ENCODE data around the gene ABCA13. TPM values are rescaled to one million over a fixed set of nuclear protein-coding genes. Genes with fewer than 3 reads are reported as not detected.

ABCA13 gene
- total RNA-seq, 2 donors from 2014 or later = not detected

DNA sequence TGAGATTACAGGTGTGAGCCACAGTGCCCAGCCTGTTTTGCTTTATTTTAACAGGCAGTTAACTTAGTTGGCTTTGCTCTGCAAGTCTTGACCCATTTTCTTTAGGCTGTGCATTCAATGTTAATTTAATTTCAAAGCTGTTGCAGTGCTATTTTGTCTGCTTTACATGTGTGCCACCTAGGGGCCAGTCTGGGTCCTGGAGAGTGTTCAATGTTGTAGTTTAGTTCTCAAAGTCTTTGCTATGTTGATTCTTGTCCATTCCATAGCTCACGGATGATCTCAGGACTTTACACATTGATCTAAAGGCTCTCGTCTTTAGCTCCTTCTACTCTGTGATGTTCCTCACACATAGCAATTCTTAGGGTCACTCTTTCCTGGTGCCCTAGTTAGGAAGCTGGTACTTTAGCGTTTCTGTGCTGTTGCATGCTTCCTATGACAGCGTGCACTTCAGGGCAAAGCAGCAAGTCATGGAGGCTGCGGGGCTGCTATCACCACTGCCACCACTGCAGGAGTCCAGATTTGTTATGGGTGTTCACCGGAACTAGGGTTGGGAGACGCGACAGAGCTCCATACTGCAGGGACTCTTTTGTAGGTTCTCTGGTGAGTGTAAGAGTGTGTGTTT, 16.4 kb upstream of the ABCA13 start:
- H3K27ac Mint-ChIP-seq = no peak overlapping the region
- DNase-seq = peak; percentile 32 to 35
- peak; percentile 62 to 67 for ATAC-seq (replicated peaks in 1 of 2)

GRCh38 chr7:48158404-48158803, 12.9 kb upstream of the ABCA13 start:
- Mint-ChIP-seq H3K4me1 (ENCODE audit: low read depth) (peaks cover 8% of the 10 kb centered on the region), H3K36me3 (ENCODE audit: insufficient read depth in 2 of 2) (peaks cover 0 to 2% of the 10 kb centered on the region in 2 donors), H3K4me3 (no peak overlapping the region), H3K27me3 (ENCODE audit: low read depth) (peaks cover 53% of the 10 kb centered on the region), H3K27ac (no peak overlapping the region), H3K9me3 (peaks cover 3 to 4% of the 10 kb centered on the region in 2 donors)
- ATAC-seq (replicated peaks in 1 of 2) = no peak
- no peak for DNase-seq

More for the DNA sequence above, 16.4 kb upstream of the ABCA13 start:
- Mint-ChIP-seq H3K27me3 (ENCODE audit: low read depth) (peaks cover 44% of the 10 kb centered on the region), H3K36me3 (ENCODE audit: insufficient read depth in 2 of 2) (no peaks in the 10 kb centered on the region), H3K9me3 (no peaks in the 10 kb centered on the region), H3K4me3 (no peak overlapping the region), H3K4me1 (ENCODE audit: low read depth) (no peaks in the 10 kb centered on the region)

DNA sequence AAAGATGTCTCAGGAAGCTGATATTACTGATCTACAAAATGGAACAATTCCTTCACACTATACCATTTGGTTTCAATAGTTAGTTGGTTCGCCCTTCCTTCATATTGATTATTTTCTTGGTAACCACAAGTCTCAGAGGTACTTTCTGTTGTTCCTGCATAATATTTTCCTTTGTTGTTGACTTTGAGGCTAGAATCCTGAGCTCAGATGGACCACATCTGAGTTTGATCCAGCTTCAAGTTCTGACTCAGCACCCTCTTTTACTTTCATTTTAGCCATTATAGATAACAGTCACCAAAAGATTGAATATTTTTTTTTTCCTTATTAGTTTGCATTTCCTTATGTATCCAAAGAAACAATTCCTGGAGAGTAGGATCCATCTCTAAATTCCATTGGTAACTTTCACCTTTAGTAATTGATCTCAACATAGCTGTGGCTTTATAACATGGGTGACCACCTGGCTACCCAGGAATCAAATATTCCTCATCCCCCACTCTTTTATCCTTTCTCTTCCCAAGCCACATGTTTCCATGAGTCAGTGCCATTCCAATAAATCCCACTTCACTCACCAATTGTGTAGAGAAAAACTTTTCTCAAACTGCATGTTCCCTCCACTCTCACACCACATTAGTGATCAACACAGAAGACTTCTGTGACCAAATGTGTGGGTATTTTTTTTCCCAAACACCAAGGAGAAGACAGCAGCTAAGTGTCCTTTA, 9.7 kb upstream of the ABCA13 start:
- no peak for DNase-seq
- peaks cover 0 to 2% of the 10 kb centered on the region in 2 donors for H3K36me3 Mint-ChIP-seq (ENCODE audit: insufficient read depth in 2 of 2)
- H3K27ac Mint-ChIP-seq = no peak overlapping the region
- peaks cover 3 to 4% of the 10 kb centered on the region in 2 donors for H3K9me3 Mint-ChIP-seq
- no peak for ATAC-seq (replicated peaks in 1 of 2)
- peaks cover 8% of the 10 kb centered on the region for H3K4me1 Mint-ChIP-seq (ENCODE audit: low read depth)
- H3K4me3 Mint-ChIP-seq = no peak overlapping the region
- peaks cover 56% of the 10 kb centered on the region for H3K27me3 Mint-ChIP-seq (ENCODE audit: low read depth)

- Mint-ChIP-seq H3K9me3 (peaks cover 3 to 4% of the 10 kb centered on the region in 2 donors), H3K27me3 (ENCODE audit: low read depth) (peaks cover 34% of the 10 kb centered on the region), H3K36me3 (ENCODE audit: insufficient read depth in 2 of 2) (peaks cover 0 to 2% of the 10 kb centered on the region in 2 donors), H3K27ac (no peak overlapping the region), H3K4me3 (no peak overlapping the region), H3K4me1 (ENCODE audit: low read depth) (peaks cover 8% of the 10 kb centered on the region)
- ATAC-seq (replicated peaks in 1 of 2) (no peak), DNase-seq (no peak)
These were observed 6.1 kb upstream of the ABCA13 start for GRCh38 chr7:48165157-48165556.

DNA sequence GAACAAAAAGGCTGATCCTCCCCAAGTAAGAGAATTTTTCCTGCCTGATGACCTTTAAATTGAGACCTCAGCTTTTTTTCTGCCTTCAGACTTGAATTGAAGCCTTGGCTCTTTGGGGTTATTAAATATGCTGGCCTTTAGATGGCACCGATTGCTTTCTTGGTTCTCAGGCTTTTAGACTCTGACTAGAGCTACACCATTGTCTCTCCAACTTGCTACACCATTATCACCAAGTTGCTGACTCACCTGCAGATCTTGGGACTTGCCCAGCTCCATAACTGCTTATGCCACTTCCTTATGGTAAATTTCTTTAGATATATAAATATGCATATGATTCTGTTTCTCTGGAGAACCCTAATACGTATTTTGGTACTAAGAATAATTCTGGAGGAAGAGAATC, 3.1 kb upstream of the ABCA13 start:
- Mint-ChIP-seq H3K9me3 (no peaks in the 10 kb centered on the region), H3K27ac (no peak overlapping the region), H3K27me3 (ENCODE audit: low read depth) (peaks cover 30% of the 10 kb centered on the region), H3K36me3 (ENCODE audit: insufficient read depth in 2 of 2) (no peaks in the 10 kb centered on the region), H3K4me3 (no peak overlapping the region), H3K4me1 (ENCODE audit: low read depth) (no peaks in the 10 kb centered on the region)
- DNase-seq (no peak), ATAC-seq (replicated peaks in 1 of 2) (no peak)

DNA sequence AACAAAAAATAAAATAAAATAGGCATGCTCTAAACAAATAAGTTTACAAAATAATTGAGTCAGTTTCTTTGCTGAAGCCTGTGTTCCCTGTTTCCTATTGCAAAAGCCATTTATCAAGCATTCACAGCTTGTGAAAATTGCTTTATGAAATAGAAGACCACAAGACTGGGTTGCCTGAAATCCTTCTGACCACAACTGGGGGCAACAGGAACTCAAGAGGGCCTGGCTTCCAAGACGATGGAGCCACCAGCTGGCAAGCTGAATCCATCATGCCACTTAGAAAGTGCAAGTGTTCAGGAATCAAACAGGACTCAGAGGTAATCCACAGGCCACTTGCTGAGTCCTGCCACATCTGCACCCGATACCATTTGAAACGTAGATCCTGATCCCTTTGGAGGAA, 752 bp upstream of the ABCA13 start:
- no peaks in the 10 kb centered on the region for H3K9me3 Mint-ChIP-seq
- DNase-seq (no peak), ATAC-seq (replicated peaks in 1 of 2) (no peak)
- no peak overlapping the region for H3K4me3 Mint-ChIP-seq
- H3K27ac Mint-ChIP-seq = no peak overlapping the region
- H3K4me1 Mint-ChIP-seq (ENCODE audit: low read depth) = no peaks in the 10 kb centered on the region
- peaks cover 9% of the 10 kb centered on the region for H3K27me3 Mint-ChIP-seq (ENCODE audit: low read depth)
- no peaks in the 10 kb centered on the region for H3K36me3 Mint-ChIP-seq (ENCODE audit: insufficient read depth in 2 of 2)

DNA sequence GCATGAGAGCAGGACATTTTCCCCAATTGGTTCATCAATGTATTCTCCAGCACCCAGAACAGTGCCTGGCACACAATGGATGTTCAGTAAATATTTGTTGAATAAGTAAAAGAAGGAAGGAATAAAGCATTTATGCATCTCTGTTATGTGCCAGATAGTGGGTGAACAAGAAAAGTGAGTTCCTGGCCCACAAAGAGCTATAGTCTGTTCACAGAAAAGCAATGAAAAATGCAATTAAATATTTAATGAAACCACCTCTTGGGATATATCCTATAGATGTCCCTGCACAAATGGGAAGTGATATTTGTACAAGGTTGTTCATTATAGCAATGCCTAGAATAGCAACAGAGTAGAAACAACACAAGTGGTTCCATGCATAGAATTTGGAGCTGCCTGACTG, 2.1 kb downstream of the ABCA13 start:
- Mint-ChIP-seq H3K9me3 (no peaks in the 10 kb centered on the region), H3K36me3 (ENCODE audit: insufficient read depth in 2 of 2) (no peaks in the 10 kb centered on the region), H3K4me3 (no peak overlapping the region), H3K4me1 (ENCODE audit: low read depth) (no peaks in the 10 kb centered on the region), H3K27ac (no peak overlapping the region), H3K27me3 (ENCODE audit: low read depth) (peaks cover 7% of the 10 kb centered on the region)
- ATAC-seq (replicated peaks in 1 of 2) (no peak), DNase-seq (no peak)

GRCh38 chr7:48173756-48174382, 2.6 kb downstream of the ABCA13 start:
- H3K9me3 Mint-ChIP-seq = no peaks in the 10 kb centered on the region
- no peaks in the 10 kb centered on the region for H3K4me1 Mint-ChIP-seq (ENCODE audit: low read depth)
- no peak overlapping the region for H3K27ac Mint-ChIP-seq
- ATAC-seq (replicated peaks in 1 of 2) (no peak), DNase-seq (no peak)
- H3K36me3 Mint-ChIP-seq (ENCODE audit: insufficient read depth in 2 of 2) = no peaks in the 10 kb centered on the region
- peaks cover 7% of the 10 kb centered on the region for H3K27me3 Mint-ChIP-seq (ENCODE audit: low read depth)
- H3K4me3 Mint-ChIP-seq = no peak overlapping the region

DNA sequence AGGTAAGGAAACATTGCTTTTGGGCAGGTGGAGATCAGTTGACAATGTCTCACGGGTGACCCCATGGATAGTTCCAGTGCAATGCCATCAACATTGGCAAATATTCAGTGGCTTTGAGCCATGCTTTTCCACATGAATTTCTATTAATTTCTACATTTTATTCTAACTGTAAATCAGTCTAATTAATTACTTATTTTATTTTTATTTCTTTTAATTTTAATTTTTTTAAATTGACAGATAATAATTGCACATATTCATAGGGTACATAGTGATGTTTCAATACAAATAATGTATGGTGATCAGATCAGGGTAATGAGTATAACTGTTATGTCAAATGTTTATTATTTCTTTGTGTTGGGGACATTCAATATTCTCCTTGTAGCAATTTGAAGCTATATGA, 3.8 kb downstream of the ABCA13 start:
- Mint-ChIP-seq H3K4me3 (no peak overlapping the region), H3K9me3 (no peaks in the 10 kb centered on the region), H3K27ac (no peak overlapping the region), H3K4me1 (ENCODE audit: low read depth) (no peaks in the 10 kb centered on the region), H3K27me3 (ENCODE audit: low read depth) (peaks cover 7% of the 10 kb centered on the region), H3K36me3 (ENCODE audit: insufficient read depth in 2 of 2) (no peaks in the 10 kb centered on the region)
- DNase-seq (no peak), ATAC-seq (replicated peaks in 1 of 2) (no peak)

GRCh38 chr7:48176356-48176893, 5.2 kb downstream of the ABCA13 start:
- Mint-ChIP-seq H3K4me3 (no peak overlapping the region), H3K36me3 (ENCODE audit: insufficient read depth in 2 of 2) (no peaks in the 10 kb centered on the region), H3K9me3 (no peaks in the 10 kb centered on the region), H3K27me3 (ENCODE audit: low read depth) (no peaks in the 10 kb centered on the region), H3K27ac (no peak overlapping the region), H3K4me1 (ENCODE audit: low read depth) (no peaks in the 10 kb centered on the region)
- ATAC-seq (replicated peaks in 1 of 2) (no peak), DNase-seq (no peak)

GRCh38 chr7:48177271-48177670, 6.0 kb downstream of the ABCA13 start:
- Mint-ChIP-seq H3K9me3 (no peaks in the 10 kb centered on the region), H3K27ac (no peak overlapping the region), H3K36me3 (ENCODE audit: insufficient read depth in 2 of 2) (no peaks in the 10 kb centered on the region), H3K4me1 (ENCODE audit: low read depth) (no peaks in the 10 kb centered on the region), H3K4me3 (no peak overlapping the region), H3K27me3 (ENCODE audit: low read depth) (no peaks in the 10 kb centered on the region)
- ATAC-seq (replicated peaks in 1 of 2) (no peak), DNase-seq (no peak)

DNA sequence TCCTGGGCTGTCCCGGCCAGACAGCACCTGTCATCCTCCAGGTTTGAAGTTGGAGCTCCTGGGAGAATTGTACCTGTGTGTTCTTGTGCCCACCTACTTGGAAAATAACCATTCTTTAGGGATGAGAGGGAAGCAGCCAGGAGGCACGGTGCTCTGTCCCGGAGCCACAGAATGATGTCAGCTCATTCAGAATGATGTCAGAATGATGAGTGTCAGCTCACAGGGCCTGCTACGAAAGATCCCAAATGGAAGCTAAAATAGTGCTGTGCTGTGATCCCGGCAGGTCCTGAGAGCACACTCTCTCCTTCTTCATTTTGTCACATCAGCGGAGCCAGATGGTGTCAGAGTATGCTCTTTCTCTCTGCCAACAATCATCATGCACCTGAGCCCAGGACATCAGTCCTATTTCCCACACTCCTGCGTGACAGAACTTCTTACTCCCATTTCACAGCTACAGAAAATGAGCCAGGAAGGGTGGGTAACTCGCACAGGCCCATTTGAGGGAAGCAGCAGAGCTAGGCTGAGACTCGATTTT, 8.3 kb downstream of the ABCA13 start:
- H3K4me1 Mint-ChIP-seq (ENCODE audit: low read depth) = peaks cover 5% of the 10 kb centered on the region
- H3K27ac Mint-ChIP-seq = no peak overlapping the region
- no peaks in the 10 kb centered on the region for H3K27me3 Mint-ChIP-seq (ENCODE audit: low read depth)
- DNase-seq = no peak
- no peak overlapping the region for H3K4me3 Mint-ChIP-seq
- H3K9me3 Mint-ChIP-seq = no peaks in the 10 kb centered on the region
- no peak for ATAC-seq (replicated peaks in 1 of 2)
- H3K36me3 Mint-ChIP-seq (ENCODE audit: insufficient read depth in 2 of 2) = no peaks in the 10 kb centered on the region

DNA sequence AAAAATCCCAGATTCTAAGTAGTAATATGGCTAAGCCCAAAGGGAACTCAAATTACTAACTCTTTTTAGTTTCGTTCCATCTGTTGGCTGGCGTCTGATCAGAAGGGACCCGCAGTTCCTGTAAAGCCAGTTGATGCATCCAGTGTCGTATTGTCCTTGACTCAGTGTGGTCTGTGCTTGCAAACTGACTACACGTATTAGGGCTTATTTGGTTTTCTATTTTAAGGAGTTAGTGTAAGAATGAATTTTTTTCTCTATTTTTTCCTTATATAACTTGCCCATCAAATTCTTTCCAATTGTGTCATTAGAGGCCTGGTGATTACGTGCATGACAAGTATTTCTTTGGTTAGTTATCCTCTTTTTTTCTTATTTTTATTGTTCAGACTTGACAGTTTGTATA, 9.7 kb downstream of the ABCA13 start:
- Mint-ChIP-seq H3K4me3 (no peak overlapping the region), H3K36me3 (ENCODE audit: insufficient read depth in 2 of 2) (no peaks in the 10 kb centered on the region), H3K27ac (no peak overlapping the region), H3K27me3 (ENCODE audit: low read depth) (peaks cover 4% of the 10 kb centered on the region), H3K9me3 (no peaks in the 10 kb centered on the region), H3K4me1 (ENCODE audit: low read depth) (peaks cover 5% of the 10 kb centered on the region)
- ATAC-seq (replicated peaks in 1 of 2) (no peak), DNase-seq (no peak)
